Left cardiac atrium (tissue), 4 donors: ENCODE data around the gene SYT15. TPM values are rescaled to one million over a fixed set of nuclear protein-coding genes. Genes with fewer than 3 reads are reported as not detected.
"Not testable (repeated sequence)": the region's sequence is repeated elsewhere in the genome, so short reads cannot be mapped to it uniquely, and the experiment has no call there.

ENCODE experiments used
- ATAC-seq, 2 donors: fragments of 200-7000 bp; cut with Tn5 transposase; one replicate each; pipeline ENCODE4 v1.9.1; 2020; ENCODE audit warnings: mild to moderate bottlenecking in 2 of 2, moderate library complexity in 2 of 2
- DNase-seq: peaks from one replicate; pipeline ENCODE4 v3.0.0-alpha.2; 2020
- intact Hi-C, 2 donors: fragments of 100-400 bp; cut with DNase I; formaldehyde crosslinking; loops; one replicate each; pipeline versions ENCODE4 v1.14.1 to v1.15.1; 2022 to 2023
- total RNA-seq, 2 donors: library from RNA; stranded (reverse); fragmentation: NEBNext Ultra II Directional; extraction: Animal tissue kit (Norgen Biotek cat#: 25700); gene quantifications; one replicate each; pipeline ENCODE4 v1.2.1, GENCODE V29; 2021
- donor health status: DM: no; HTN: yes; CAD: no.
- donor health status: DM: no; HTN: yes; CAD: no; lungs with severe emphysema.
- donor health status: DM: yes; HTN: yes; CAD: no.
- donor health status: Dilated cardiomyopathy.

SYT15 gene
- total RNA-seq, 2 donors from 2014 or later, result 4.6 to 4.9 TPM

DNA sequence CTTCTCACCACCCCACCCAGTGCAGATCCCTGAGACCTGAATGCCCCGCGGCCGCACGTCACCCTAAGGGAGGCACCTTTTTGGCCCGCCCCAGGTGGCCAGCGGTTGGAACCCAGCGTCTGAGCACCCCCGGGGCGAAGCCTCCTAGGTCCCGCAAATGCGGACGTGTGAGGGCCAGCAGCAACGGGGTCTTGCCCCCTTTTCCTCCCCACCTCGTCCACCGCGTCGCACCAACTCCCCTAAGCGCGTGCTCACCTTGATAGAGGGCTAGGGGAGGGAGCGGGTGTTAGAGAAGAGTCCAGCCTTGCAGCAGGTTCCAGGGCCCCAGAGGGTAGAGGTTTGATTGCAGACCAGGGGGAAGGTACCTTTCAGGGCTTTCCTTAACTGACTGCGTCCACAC is 450 bp downstream of the SYT15 start:
- intact Hi-C loops, result not testable (repeated sequence)

DNA sequence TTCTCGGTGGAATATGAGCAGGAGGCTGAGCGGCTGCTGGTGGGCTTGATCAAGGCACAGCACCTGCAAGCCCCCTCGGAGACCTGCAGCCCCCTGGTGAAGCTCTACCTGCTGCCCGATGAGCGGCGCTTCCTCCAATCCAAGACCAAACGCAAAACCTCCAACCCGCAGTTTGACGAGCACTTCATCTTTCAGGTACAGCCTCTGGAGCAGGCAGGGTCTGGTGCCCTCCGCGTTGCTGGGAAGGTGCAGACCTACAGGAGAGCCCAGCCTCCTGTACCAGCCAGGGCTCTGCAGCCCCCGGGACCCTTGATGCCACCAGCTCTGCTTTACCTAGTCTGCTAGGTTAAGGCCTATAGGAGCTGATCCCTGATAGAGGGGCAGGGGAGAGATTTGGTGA is 3.1 kb downstream of the SYT15 start:
- intact Hi-C loops, ATAC-seq, DNase-seq: not testable (repeated sequence)

More for the DNA sequence above, 450 bp downstream of the SYT15 start:
- ATAC-seq, DNase-seq: not testable (repeated sequence)

DNA sequence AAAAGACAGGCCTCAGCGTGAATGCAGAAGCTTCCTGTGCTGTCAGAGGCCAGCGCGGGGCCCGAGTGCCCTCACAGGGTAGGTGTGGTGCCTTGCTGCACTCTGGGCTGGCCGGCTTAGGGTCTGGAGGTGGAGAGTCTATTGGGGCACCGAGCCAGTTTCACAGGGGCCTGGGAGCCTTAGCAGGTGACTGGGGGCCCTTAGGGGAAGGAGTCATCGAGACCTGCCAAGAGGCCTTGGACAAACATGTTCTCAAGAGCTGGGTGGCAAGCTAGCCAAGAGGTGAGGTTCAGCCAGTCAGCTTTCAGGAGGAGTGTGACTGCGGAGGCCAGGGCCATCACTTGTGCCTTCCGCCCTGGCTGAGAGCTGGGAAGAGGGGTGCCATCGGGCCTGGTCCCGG is 3.6 kb downstream of the SYT15 start:
- intact Hi-C loops, DNase-seq, ATAC-seq: not testable (repeated sequence)

DNA sequence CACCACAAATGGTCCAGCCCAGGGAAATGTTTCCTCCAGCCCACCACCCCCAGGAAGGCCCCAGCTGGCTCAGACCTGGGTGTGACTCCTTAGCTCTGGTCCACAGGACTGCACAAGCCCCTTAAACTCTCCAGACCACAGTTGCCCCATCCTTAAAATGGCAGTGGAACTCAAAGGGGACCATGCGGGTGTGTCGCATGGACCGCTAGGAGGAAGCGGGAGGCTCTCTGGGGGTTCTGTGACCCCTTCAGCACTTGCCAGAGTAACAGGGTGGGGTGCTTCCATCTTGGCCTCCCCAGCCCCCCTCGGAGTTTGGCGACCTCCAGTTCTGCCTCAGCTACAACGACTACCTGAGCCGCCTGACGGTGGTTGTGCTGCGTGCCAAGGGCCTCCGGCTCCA is 5.3 kb downstream of the SYT15 start:
- intact Hi-C loops, DNase-seq: not testable (repeated sequence)

DNA sequence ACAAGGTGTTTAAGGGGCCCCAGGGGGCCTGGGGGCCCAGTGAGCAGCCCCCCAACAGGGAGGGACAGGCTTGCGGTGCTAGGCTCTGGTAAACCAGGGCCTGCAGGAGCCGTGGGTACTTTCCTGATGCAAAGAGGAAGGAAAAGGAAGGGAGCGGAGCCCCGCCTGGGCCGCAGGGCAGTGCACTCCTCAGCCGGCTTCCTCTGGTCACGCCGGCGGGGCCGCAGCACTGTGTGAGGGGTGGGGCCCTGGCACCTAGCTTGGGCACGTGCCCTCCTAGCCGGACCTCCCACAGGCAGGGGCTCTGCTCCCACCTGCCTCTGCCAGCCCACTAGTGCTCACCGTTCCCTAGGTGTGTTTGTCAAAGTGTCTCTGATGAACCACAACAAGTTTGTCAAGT is 6.3 kb downstream of the SYT15 start:
- DNase-seq, intact Hi-C loops: not testable (repeated sequence)
- peak in 1 of 2 donors; percentile 24 for ATAC-seq

More for the DNA sequence above, 5.3 kb downstream of the SYT15 start:
- ATAC-seq, result not testable (repeated sequence)

DNA sequence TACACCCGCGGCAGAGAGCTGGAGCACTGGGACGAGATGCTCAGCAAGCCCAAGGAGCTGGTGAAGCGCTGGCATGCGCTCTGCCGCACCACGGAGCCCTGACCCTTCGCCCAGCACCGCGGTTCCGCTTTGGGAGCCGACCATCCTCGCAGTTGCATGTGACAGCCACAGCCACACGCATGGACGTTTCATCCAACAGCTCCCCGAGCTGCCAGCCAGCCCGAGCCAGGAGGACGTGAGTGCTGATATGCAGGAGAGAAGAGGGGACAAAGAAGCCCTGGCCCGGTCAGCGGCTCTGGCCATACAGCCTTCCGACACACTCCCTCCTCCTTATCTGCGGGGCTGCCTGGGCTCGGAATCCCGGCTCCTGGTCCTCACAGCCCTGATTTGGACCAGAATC is 8.6 kb downstream of the SYT15 start:
- intact Hi-C loops, DNase-seq: not testable (repeated sequence)
- peak; percentile 66 to 83 for ATAC-seq

DNA sequence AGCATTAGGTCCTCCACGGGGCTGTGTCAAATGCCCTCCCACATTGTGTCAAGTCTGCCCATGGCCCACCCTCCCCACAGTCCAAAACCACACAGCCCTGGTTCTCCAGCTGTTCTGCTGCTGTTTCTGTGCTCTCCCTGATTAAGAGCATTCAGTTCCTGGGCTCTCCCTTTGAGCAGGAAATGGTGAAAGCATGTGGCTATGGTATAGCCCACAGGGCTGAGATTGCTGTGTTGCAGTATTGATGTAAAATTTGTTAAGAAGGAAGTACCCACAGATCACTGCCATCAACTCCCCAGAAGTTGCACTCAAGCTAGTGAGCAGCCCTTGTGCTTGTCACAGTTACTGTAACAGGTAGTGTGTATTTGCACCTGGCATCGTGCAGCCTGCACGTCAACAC is 9.3 kb downstream of the SYT15 start:
- ATAC-seq, result peak in 1 of 2 donors; percentile 11
- intact Hi-C loops, DNase-seq: not testable (repeated sequence)

DNA sequence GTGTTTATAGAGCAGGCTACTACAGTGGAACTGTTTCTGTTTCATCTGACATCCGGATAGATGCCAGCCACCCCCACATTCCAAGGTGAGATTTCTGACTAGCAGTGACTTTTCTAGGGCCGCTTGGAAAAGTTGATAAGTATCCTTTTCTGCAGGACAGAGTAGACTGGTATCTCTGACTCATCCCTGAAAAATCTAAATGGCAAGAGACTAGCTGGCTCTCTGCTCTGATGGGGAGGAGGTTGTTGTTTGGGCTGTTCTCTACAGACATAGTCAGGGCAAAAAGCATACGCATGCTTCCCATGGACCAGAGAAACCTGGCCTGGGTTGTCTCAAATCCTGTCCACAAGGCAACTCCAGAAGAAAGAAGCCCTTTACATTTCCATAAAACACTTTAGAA is 10.7 kb downstream of the SYT15 start:
- peak in 1 of 2 donors; percentile 32 for ATAC-seq

DNA sequence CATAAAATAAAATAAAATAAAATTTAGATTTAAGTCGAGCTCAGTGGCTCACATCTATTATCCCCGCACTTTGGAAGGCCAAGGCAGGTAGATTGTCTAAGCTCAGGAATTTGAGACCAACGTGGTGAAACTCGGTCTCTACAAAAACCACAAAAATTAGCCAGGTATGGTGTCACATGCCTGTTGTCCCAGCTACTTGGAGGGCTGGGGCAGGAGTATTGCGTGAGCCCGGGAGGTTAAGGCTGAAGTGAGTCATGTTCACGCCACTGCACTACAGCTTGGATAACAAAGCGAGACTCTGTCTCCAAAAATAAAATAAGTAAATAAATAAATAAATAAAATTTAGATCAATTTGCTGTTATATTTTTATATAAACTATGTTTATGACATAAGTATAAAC is 12.1 kb downstream of the SYT15 start:
- DNase-seq, intact Hi-C loops: not testable (repeated sequence)

More for the DNA sequence above, 10.7 kb downstream of the SYT15 start:
- DNase-seq, intact Hi-C loops: not testable (repeated sequence)

DNA sequence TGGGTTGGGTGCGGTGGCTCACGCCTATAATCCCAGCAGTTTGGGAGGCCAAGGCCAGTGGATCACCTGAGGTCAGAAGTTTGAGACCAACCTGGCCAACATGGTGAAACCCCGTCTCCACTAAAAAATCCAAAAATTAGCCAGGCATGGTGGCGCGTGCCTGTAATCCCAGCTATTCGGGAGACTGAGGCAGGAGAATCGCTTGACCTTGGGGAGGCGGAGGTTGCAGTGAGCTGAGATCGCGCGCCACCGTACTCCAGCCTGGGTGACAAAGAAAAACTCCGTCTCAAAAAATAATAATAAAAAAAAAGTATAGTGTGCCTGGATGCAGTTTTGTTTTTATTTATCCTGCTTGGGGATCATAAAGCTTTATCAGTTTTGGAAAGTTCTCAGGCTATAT is 14.4 kb downstream of the SYT15 start:
- intact Hi-C loops, ATAC-seq, DNase-seq: not testable (repeated sequence)

More for the DNA sequence above, 12.1 kb downstream of the SYT15 start:
- not testable (repeated sequence) for ATAC-seq

DNA sequence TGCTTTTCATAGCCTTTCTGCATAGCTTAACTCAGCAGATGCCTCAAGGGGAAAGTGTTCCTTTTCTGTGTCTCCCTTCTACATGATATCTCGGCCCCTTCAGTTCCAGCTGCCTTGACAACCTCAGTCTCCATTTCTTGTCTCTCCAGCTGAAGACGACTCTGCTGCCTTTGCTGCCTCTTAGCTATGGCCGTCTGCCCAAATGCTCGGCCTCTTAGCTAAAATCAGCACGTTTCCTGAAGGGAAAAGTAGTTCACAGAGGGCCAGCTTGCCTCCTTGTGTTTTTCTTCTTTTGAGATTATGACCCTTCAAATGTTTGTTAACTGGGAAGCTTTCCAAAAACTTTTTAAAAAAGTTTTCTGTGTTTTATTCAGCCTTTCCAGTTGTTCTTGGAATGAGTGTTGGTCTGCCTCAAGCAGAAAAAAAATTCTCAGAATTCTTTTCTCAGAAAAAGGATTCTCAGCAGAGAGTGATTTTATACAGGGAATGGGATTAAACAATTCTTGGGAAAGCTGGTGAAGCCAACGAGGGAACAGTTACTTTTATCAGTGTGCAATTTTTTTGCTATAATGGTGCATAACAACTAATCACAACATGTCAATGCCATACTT is 15.6 kb downstream of the SYT15 start:
- peak; percentile 62 to 67 for ATAC-seq
- DNase-seq, intact Hi-C loops: not testable (repeated sequence)

DNA sequence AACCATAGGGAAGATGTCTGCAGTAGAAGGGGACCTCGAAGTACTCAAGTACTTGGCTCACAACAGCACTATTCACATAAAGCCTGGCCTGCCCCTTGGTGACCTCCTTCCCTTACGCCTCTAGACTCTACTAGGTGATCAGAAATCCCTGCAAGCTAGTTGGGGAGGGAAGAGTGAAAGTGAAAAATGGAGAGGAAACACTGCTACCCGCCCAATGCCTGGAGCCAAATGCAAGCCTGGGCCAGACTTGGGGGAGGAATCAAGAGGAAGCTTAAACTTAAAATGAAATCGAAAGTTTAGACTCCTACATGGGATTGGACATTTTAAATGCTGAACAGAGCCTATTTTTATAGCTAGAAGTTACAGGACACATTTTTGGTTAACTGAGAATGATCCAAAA is 17.6 kb downstream of the SYT15 start:
- DNase-seq (peak; percentile 25), ATAC-seq (peak; percentile 20 to 29)
- intact Hi-C loops, result not testable (repeated sequence)

DNA sequence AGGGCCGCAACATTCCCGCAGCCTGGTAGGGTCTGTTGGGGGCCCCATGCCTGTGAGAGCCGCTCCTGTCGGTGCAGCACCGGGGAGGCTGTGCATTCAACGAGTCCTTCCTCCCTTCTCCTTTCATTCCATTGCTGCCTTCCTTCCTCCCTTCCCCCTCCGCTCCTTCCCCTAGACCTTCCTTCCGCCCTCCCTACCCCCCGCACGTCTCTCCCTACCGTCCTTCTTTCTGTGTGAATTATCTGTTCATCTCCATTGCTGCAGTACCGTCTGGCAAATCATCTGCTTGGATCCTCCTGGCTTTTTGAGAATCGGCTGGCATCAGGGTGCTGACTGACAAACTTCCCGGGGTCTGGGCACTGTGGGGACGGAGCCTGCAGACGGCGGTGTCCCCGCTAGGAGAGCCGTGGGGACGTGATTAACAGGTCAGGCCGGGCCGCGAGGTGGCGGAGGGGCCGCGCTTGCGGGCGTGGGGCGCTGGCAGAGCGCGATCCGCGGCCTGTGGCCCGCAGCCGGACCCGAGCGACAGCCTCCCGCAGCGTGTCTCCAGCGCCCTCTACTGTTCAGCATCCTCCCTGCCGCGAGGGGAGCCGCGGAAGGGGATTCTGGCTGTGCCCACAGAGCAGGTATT is 18.8 kb downstream of the SYT15 start:
- peak; percentile 18 for DNase-seq
- peak; percentile 85 to 89 for ATAC-seq

DNA sequence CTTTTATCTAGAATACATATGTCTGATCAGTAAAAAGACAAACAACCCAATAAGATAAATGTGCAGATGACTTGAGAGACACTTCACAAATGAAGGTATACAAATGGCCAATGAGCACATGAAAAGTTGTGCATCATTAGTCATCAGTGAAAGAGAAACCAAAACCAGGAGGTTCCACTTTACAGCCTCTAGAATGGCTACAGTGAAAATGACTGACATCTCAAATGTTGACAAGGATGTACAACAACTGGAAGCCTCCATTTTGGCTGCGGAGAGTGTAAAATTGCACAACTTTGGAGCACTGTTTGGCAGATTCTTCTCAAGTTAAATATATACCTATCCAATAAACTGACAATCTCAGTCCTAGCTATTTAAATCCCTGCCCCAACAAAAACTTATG is 21.6 kb downstream of the SYT15 start:
- DNase-seq, intact Hi-C loops, ATAC-seq: not testable (repeated sequence)

More for the DNA sequence above, 18.8 kb downstream of the SYT15 start:
- intact Hi-C loops, result not testable (repeated sequence)

DNA sequence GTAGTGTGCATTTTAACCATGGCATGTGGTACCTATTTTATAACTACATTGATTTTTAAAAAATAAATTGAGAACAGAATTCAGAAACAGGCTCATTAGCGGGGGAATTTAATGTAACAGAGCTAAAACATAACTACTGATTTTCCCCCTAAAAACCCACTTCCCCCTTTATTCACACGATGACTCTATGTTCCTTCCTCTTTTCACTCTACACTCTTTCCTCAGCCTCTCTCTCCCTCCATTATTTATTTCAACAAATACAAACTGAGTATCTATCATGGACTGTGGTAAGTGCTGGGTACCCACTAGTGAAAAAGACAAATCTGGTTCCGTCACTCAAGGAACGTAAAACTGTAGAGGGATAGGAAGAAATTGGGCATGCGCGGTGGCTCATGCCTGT is 36.6 kb downstream of the SYT15 start:
- intact Hi-C loops, DNase-seq: not testable (repeated sequence)
- peak; percentile 30 to 70 for ATAC-seq

DNA sequence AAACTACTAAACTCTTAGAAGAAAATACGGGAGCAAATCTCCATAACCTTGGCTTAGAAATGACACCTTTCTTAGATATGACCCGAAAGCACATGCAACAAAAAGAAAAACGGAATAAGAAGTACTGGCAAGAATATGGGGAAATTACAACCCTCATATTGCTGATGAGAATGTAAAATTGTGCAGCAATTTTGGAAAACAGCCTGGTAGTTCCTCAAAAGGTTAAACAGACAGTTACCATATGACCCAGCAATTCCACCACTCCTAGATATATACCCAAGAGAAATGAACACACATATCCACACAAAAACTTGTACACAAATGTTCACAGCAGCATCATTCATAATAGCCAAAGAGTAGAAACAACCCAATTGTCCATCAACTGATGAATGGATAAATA is 37.3 kb downstream of the SYT15 start:
- ATAC-seq, result peak in 1 of 2 donors; percentile 60
- intact Hi-C loops, DNase-seq: not testable (repeated sequence)

DNA sequence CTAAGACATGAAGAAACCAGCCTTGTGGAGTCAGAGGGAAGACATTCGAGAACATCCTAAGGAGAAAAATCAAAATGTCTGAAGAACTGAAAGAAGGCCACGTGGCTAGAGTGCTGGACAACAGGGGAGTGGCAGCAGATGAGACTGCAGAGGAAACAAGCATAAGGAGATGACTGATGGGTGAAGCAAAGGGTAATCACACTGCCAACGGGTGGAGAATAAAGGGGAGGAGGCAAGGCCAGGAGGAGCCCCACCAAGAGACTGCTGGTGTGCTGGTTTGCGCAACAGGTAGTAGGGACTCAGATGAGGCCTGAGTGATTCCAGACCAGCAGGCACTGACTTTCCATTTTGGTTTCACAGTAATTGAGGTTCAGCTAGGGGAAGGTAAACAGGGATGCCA is 38.2 kb downstream of the SYT15 start:
- ATAC-seq, DNase-seq, intact Hi-C loops: not testable (repeated sequence)

DNA sequence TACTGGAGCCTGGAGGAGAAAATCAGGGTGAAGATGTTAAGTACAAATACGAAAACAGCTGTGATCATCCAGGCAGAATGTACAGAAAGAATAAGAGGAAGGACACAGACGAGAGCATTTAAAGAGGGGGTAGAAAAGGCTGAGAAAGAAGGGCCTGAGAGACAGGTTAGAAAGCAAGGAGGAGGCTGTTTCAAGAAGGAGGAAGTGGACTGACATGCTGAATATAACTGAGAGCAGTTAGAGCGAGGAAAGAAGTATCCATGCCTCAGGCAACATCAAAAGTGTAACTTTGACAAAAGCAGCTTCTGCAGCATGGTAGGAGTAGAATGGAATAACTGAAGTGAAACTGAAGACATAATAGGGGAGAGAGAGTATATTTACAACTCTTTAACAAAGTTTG is 39.0 kb downstream of the SYT15 start:
- ATAC-seq, DNase-seq, intact Hi-C loops: not testable (repeated sequence)

DNA sequence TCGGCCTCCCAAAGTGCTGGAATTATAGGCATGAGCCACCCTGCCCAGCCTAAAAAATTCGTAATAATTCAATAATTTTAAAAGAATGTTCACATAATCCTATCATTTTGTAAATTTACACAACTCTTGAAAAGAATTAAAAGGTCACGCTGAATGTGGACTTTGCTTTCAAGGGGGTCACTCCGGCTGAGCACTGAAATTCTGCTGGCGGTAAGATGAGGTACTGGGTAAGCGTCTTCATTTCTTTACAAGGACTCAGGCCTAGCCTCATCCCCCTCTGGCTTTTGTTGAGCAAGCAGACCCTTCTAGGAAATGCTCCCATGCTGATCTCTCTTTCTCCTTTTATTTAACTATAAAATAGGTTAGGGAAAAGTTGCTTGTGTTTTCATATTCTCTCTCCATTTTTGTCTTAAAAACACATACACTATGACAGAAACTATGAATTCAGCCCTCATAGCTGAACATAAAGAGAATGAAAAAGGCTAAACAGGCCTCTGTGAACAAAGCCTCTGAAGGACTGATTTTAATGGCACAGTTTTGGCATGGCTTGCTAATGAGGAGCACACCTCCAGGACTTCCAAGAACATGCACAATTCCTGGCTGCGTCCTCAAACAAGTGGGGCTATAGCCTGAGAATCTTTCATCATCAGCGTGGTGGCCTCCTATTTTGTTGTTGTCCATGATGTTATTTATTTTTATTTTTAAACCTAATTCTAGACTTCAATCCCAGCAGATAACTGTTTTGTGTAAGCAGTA is 45.1 kb downstream of the SYT15 start:
- DNase-seq, intact Hi-C loops, ATAC-seq: not testable (repeated sequence)
